Sciatic nerve (tissue), 2 donors: ENCODE results near the gene EXOSC6. TPM values are rescaled to one million over a fixed set of nuclear protein-coding genes. Genes with fewer than 3 reads are reported as not detected.
A peak's percentile ranks its signal among the peaks of the same experiment; 100 is the strongest.
"Not testable (repeated sequence)": the region's sequence is repeated elsewhere in the genome, so short reads cannot be mapped to it uniquely, and the experiment has no call there.

Experiments used
- ATAC-seq: fragments of 200-7000 bp; cut with Tn5 transposase; one replicate; pipeline ENCODE4 v1.9.1; 2020; ENCODE audit warnings: mild to moderate bottlenecking, moderate library complexity
- DNase-seq: peaks from one replicate; pipeline ENCODE4 v3.0.0-alpha.2; 2020; ENCODE audit warnings: low spot score
- intact Hi-C: fragments of 100-400 bp; cut with DNase I; formaldehyde crosslinking; loops from one replicate; pipeline ENCODE4 v1.14.2; 2022
- total RNA-seq: library from RNA; stranded (reverse); fragmentation: NEBNext Ultra II Directional; extraction: Animal tissue kit (Norgen Biotek cat#: 25700); gene quantifications from one replicate; pipeline ENCODE4 v1.2.1, GENCODE V29; 2021
- donor health status: DM: no; HTN: no; CAD: no.
- donor health status: DM: no; HTN: no; CAD: no.

EXOSC6 gene
- total RNA-seq, 1 donor from 2014 or later, result 17.5 TPM

DNA sequence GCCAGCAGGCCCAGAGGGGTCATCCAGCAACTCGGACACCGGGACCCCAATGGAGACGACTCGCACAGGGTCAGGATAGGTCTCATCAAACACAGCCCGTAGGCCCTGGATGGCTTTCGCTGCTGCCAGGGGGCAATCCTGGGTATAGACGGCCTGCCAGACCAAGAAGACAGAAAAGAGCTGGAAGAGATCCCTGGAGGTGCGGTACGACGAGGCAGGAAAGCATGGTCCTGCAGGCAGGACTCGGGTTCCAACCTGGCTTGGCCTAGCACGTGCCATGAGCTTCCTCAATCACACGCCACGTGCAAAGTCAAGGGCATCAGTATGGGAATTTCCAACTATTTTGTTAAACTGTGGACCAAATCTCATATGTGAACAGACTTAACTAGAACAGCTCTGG is 6.3 kb upstream of the EXOSC6 start:
- intact Hi-C loops, result no loop called here

DNA sequence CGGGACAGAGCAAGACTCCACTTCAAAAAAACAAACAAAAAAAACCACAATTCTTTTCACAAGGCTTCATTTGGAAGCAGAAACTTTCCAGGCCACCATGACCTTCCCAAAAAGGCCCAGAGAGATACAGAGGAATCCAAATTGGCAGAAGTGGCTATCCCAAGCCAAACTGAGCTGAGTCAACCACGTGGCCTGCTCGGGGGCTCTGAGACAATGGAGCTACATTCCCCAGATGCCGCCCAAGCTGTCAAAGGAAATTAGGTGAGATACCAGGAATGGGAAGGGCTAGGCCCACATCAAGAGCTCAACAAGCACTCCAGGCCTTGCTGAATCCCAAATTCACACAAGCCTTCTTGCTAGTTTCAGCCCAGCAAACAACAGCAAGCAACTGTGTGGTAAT is 5.7 kb upstream of the EXOSC6 start:
- no peak for ATAC-seq
- intact Hi-C loops, result no loop called here
- DNase-seq, result no peak

More for the DNA sequence above, 6.3 kb upstream of the EXOSC6 start:
- no peak for ATAC-seq
- DNase-seq, result no peak

DNA sequence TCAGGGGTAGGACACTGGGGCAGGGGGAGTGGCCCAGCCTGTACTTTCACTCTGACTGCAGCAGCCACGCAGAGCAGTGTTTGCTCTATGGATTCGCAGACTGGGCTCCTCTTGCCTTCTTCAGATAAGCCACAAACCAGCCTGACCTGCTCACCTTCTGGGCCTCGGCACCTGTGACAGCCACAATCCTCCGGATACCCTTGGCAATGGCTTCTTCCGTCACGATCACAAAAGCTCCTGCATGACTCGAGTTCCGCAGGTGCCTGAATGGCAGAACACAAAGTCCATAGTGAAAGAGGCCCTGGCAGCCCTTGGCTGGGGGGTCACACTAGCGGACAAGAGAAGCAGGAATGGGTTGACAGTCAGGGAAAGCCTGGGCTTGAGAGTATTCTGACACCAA is 3.8 kb upstream of the EXOSC6 start:
- ATAC-seq (no peak), DNase-seq (no peak)
- intact Hi-C loops, result no loop called here

DNA sequence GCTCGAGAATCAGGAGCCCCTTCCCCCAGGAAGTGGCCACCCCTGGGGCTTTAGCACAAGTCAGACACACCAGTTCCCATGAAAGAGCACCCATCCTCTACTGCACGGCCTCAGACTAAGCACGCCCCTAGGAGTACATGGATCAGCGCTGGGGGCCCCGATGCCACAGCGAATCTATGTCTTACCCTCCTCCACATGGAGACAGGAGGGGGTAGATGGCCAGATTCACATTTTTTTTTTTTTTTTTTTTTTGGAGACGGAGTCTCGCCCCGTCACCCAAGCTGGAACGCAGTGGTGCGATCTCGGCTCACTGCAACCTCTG is 3.2 kb upstream of the EXOSC6 start:
- DNase-seq (no peak), ATAC-seq (no peak)
- intact Hi-C loops, result no loop called here

DNA sequence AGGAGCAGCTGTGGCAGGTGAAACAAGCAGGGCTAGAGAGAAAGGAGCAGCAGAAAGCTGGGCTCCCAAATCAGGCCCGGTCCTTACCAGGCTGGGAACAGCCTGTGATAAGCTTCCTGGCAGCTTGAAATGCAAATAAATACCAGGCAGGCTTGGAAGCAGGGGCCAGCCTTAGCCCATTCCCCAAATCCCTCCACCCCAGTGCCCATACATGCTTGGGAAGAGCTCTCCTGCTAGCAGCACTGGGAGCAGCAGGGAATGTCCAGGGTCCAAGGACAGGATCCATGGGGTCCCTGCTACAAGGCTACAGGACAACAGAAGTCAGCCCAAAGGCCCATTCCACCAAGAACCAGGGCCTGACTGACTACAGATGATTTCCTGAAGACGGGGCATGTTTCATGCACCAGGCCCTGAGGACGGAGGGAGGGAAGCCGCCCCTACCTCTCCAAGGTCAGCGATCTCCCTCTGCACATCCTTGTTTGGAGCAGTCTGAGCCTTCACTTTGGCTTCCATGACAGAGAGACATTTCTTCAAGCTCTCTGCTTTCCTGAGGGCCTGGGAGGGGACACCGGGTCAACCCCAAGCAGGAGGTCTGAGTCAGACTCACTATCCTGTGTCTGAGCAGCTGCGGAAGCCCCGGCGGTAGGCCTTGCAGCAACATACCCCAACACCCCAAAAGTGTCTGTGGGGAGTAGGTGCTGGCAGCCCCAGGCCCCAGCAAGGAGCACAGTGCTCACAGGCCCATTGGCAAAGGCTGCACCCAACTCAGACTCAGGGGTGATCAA is 2.6 kb upstream of the EXOSC6 start:
- ATAC-seq, result no peak
- DNase-seq, result no peak
- intact Hi-C loops, result no loop called here

DNA sequence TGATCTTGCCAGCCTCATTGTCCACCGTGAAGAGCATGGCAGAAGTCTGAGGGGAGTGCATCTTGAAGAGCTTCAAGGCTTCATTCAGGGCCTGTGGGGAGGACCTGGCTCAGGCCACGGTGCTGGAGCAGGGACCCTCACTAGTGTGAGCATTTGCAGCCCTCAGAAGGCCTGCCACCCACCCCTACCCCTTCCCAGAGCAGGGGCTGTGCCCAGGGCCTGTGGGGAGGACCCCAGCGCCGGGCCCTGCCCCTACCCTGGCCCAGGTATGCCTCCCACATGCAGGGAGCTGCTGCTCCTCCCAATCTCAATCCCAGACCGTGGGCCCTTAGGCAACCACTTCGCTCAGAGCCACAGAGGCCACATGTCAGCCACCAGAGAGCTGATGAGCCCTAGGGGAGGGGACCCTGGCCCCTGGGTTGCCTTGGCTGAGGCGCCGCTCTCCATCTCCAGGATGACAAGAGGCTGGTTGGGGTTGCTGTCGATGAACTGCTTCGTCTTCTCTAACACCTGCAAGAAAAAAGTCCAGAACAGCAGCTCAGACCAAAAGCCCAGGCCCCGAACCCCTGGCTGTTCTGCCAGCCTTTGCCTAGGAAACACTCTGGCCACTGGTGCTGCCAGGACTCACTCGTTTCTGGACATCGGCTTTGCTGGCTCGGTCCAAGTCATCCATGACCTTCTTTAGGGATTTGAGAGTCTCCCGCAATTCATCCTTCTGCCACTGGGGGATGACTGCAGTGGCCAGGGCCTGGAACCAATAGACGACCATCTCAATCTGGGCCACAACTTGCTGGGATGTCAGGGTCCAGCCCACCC is 1.8 kb upstream of the EXOSC6 start:
- no peak for ATAC-seq
- no peak for DNase-seq
- intact Hi-C loops, result no loop called here

DNA sequence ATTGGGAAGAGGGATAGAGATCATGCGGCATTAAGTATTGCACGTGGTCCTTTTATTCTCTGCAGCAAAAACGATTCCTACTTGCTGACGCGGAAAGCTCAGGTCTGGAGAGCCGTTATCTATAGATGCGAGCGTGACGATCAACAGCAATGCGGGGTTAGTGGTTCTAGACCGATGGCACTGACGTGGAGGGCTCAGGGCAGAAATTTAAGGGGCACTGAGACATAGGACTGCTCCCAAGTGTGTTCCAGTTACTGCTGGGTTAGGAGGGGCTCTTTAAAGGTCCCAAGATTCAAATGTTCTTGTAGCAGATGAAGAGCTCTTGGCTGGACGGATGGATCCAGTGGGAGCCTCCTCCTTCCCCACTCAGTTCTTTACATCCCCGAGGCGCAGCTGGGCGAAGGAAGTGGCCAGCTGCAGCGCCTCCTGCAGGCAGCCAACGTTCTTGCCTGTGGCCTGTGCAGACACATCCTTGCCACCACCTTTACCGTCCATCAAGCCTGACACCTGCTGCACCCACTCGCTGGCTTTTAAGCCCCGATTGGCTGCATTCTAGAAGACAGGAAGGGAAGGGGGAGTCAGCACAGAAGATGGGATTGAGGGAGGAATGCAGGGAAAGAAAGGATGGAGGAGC is 732 bp upstream of the EXOSC6 start:
- DNase-seq (no peak), ATAC-seq (peak; percentile 16)
- intact Hi-C loops, result no loop called here

DNA sequence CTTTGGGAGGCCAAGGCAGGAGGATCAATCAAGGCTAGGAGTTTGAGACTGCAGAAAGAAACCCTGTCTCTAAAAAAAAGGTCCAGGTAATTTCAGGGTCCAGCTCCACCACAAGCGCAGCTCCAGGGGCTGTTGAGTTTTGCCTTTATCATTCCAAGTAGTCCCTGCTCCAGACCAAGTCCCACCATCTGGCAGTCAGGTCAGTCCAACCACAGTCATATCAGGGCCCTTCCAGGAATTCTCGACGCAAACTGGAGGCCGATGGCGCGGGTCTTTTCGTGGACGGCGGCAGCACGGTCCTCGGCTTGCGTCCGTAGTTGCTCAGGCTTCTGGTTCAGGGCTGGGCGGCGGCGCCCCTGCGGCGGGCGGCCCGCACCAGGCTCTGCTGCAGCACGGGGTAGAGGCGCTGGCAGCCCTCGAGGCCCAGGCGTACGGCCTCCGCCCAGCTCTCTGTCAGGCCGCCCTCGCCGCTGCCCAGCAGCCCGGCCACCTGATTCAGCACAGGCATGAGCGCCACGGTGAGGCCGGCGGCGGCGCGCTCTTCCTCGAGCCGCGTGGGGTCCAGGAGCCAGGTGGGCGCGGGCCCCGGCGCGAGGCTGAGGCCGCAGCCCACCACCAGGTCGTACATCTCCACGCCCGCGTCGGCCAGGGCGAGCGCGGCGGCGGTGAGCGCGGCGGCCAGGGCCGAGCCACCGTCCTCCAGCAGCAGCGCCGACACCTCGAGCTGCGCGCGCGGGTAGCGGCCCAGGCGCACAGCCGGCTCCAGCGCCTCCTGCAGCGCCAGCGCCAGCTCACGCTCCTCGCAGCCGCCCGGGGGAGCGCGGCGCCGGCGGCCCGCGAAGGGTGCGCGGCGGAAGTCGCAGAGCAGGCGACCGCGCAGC is 752 bp downstream of the EXOSC6 start:
- DNase-seq, result no peak
- intact Hi-C loops, result no loop called here

DNA sequence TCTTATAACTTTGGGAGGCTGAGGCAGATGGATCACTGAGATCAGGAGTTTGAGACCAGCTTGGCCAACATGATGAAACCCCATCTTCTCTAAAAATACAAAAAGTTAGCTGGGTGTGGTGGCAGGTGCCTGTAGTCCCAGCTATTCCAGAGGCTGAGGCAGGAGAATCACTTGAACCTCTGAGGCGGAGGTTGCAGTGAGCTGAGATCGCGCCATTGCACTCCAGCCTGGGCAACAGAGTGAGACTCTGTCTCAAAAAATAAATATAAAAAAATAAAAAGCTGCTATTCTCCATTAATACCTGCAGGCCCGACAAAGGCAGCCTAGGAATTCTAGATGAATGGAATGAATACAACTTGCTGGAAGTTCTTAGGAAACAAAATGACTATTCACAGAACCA is 2.0 kb downstream of the EXOSC6 start:
- intact Hi-C loops, DNase-seq, ATAC-seq: not testable (repeated sequence)

More for the DNA sequence above, 752 bp downstream of the EXOSC6 start:
- ATAC-seq, result peak; percentile 35

DNA sequence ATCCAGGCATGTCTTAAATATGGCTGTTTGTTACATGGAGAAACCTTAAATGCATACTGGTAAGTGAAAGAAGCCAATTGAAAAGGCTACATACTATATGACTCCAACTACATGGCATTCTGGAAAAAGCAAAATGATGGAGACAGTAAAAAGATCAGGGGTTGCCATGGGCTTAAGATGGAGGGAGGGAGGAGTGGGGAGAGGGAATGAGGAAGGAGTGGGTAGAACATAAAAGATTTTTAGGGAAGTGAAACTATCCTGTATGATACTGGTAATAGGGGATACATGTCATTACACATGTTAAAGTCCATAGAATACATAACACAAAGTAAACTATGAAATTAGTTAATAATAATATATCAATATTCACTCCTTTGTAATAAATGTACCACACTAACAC is 13.0 kb downstream of the EXOSC6 start:
- DNase-seq, intact Hi-C loops, ATAC-seq: not testable (repeated sequence)

DNA sequence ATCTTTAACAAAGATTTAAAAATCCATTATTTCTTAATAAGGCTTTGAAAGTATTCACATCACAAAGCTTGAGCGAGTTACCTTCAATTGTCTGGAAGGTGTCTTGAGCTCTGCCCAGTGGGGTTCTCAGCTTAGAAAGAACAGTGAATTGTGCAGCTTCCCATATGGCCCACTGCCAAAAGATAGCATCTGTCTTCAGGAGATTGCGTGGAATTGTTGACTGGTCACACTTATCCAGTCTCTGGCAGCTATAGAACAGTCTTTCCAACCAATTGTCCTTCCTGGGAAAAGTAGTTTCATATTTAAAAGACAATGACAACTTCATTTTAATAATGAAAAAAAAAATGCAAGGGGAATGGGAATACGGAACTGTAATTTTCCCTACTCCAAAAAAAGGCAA is 19.9 kb downstream of the EXOSC6 start:
- intact Hi-C loops, ATAC-seq, DNase-seq: not testable (repeated sequence)

DNA sequence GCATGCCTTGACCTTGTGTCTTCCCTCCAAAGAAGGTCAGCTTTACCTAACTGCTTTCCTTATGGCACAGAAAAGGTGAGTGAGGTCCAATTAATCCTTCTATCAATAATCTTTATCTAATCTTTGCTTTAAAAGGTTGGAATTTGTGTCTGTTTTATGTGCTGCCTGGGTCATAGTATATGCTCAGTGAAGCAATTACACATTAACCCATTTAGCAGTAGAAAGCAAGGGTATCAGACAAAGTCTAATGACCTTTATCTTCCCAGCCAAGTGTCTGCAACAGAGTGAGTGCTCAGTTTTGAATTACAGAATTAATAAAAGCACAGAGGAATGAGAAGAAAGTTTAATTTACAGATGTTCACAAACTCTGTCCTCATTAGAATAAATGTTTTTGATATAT is 25.7 kb downstream of the EXOSC6 start:
- ATAC-seq, DNase-seq, intact Hi-C loops: not testable (repeated sequence)

DNA sequence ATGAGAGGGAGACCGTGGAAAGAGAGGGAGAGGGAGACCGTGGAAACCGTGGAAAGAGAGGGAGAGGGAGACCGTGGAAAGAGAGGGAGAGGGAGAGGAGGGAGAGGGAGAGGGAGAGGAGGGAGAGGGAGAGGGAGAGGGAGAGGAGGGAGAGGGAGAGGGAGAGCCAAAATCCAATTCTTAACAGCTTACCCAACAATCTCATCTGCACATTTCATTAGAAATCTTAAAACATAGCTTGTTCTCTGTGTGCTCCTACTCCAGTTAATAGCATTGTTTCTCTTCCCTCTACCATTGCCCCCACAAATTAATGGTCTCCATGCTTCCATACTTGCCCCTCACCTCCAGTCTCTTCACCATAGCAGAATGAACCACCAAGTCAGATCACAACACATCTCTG is 26.3 kb downstream of the EXOSC6 start:
- ATAC-seq, intact Hi-C loops, DNase-seq: not testable (repeated sequence)

DNA sequence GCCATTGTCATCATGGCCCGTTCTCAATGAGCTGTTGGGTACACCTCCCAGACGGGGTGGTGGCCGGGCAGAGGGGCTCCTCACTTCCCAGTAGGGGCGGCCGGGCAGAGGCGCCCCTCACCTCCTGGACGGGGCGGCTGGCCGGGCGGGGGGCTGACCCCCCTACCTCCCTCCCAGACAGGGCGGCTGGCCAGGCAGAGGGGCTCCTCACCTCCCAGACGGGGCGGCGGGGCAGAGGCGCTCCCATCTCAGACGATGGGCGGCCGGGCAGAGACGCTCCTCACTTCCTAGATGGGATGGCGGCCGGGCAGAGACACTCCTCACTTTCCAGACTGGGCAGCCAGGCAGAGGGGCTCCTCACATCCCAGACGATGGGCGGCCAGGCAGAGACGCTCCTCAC is 27.1 kb downstream of the EXOSC6 start:
- ATAC-seq, intact Hi-C loops, DNase-seq: not testable (repeated sequence)

DNA sequence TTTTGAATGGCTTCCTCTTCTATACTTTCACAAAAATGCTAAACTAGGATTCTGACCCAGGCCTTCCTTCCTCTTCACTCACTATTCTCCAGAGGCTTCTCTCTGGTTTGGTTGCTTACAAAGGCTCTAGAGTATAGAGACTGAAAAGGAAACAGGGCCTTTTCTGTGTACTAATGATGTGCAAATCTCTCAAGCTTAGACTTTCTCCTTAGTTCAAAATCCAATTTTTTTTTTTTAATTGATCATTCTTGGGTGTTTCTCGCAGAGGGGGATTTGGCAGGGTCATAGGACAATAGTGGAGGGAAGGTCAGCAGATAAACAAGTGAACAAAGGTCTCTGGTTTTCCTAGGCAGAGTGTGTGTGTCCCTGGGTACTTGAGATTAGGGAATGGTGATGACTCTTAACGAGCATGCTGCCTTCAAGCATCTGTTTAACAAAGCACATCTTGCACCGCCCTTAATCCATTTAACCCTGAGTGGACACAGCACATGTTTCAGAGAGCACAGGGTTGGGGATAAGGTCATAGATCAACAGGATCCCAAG is 27.7 kb downstream of the EXOSC6 start:
- intact Hi-C loops, DNase-seq, ATAC-seq: not testable (repeated sequence)

DNA sequence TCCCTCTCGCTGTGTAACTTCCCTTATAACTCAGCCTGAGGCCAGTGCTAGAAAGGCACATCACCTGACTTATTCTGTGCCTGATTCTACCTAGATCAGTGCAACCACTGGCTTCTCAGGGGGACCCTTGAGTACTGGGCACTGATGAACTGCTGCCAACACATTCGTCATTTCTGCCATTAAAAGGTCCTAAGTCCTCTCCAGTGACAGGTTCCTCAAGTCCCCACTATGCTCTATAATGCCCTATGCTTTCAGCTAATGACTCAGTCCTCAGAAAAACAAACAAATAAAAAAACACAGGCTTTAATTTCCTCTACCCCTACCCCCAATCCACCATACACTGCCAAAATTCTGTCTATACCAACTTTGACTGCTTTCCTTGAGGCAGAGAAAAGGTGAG is 28.5 kb downstream of the EXOSC6 start:
- intact Hi-C loops, ATAC-seq, DNase-seq: not testable (repeated sequence)

DNA sequence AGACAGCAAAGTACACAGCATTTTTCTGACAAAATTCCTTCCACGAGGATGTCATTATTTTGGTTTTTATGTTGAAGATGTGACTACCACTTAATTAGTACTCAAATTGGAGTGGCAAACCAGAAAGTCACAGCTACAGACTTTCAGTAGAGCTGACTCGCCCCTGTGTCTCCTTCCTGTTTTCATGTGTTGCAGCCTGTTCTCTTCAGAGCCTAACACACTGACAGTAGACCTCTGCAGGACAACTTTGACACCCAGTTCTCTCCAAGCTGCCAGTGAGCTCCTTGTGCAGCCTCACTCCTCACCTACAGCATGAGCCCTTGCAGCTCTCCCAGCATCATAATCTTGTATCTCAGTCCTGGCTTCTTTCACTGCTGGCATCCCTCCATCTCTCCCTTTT is 29.2 kb downstream of the EXOSC6 start:
- DNase-seq, ATAC-seq, intact Hi-C loops: not testable (repeated sequence)

DNA sequence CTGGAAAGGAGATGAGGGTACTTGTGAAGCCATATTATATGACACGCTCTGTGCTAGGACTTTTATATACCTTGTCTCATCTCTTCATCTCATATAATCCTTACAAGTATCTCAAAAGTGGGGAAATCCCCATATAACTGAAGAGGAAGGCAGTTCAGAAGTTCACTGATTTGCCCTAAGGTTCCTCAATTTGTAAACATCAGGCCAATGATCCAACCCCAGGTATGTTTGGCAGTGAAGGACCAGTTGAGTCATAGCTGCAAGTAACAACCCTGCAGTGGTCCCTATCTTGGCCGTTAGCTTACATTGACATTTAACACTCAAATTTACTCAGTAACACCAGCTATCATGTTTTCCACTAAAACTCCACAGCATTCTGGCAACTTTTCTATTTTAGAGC is 33.2 kb downstream of the EXOSC6 start:
- DNase-seq, ATAC-seq, intact Hi-C loops: not testable (repeated sequence)
